Neutrophil (primary cell): ENCODE results near the gene LEAP2.

ENCODE experiments used
- H3K27ac ChIP-seq: fragments of 200-600 bp; sonication (generic); 2 replicates; pipeline ENCODE4 v1.5.1; 2016; ENCODE audit warnings: mild to moderate bottlenecking, moderate library complexity
- H3K27me3 ChIP-seq: fragments of 200-600 bp; sonication (generic); 2 replicates; pipeline ENCODE4 v1.6.0; 2016; ENCODE audit warnings: mild to moderate bottlenecking
- H3K36me3 ChIP-seq: fragments of 200-600 bp; sonication (generic); 2 replicates; pipeline ENCODE4 v1.5.1; 2017
- H3K4me1 ChIP-seq, 2 experiments: fragments of 200-600 bp in 1 of 2; sonication (generic) in 1 of 2; 1 replicate in 1 of 2; 2 replicates in 1 of 2; pipeline versions ENCODE4 v1.5.1 to v1.6.1; 2013 to 2016; ENCODE audit warnings: low read depth in 1 of 2, low read length in 1 of 2, mild to moderate bottlenecking in 1 of 2, moderate library complexity in 1 of 2; ENCODE audit not compliant: control insufficient read depth in 1 of 2, insufficient read depth in 1 of 2
- H3K4me3 ChIP-seq, 2 experiments: fragments of 200-600 bp in 1 of 2; sonication (generic) in 1 of 2; 1 replicate in 1 of 2; 2 replicates in 1 of 2; pipeline ENCODE4 v1.5.1; 2013 to 2016; ENCODE audit warnings: low read depth in 1 of 2, low read length in 1 of 2, mild to moderate bottlenecking in 1 of 2, moderate library complexity in 1 of 2
- H3K9me3 ChIP-seq: fragments of 200-600 bp; sonication (generic); 2 replicates; pipeline ENCODE4 v1.5.1; 2016
- CTCF ChIP-seq: fragments of 200-600 bp; sonication (generic); IDR thresholded peaks from 2 replicates; pipeline ENCODE4 v1.5.1; 2016; ENCODE audit warnings: antibody characterized with exemption

LEAP2 gene, protein sequence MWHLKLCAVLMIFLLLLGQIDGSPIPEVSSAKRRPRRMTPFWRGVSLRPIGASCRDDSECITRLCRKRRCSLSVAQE

DNA sequence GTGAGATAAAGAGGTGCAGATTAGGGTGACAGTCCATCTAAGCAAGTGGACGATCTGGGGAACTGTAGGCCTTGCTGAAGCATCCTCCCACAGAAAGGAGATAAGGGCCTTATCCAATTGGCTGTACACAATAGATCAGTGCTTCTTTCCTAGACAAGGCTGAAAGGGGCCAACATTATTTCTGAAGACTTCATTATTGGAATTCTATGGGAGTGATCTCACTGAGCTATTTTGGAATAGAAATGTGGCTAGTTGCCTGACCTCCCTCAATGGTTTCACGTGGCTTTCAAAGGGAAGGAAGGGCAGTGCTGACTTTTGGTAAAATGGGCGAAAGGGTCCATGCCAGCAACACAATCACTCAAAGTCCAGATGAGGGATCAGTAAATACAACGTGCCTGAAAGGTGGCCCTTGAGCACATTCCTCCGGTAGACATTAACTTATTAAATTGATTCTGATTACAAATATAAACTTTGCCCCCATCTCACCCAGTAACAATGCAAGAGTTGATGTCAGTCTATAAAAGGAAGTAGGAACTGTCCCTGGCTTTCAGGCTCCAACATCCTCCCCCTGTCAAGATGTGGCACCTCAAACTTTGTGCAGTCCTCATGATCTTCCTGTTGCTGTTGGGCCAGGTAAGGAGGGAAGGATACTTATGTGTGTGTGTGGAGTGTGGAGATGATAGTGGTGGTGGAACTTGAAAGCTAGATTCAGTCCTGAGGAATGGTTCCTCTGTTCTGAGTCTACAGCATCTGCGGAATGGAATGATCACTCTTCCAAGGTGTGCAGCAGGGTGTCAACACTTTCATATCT, at the start of gene LEAP2:
Gene LEAP2 (plus strand): TSS at position 550 of the 811 bp plus-strand sequence. CDS start 27 bp downstream, at position 577.
- no peaks in the 10 kb centered on the region for H3K27me3 ChIP-seq
- peaks cover 44% of the 10 kb centered on the region for H3K36me3 ChIP-seq
- no peak within 1 kb of the TSS for H3K27ac ChIP-seq
- TF ChIP-seq CTCF: no peak
- no peak within 1 kb of the TSS for H3K4me3 ChIP-seq
- H3K4me1 ChIP-seq: no peaks in the 10 kb centered on the region
- H3K9me3 ChIP-seq: no peaks in the 10 kb centered on the region

DNA sequence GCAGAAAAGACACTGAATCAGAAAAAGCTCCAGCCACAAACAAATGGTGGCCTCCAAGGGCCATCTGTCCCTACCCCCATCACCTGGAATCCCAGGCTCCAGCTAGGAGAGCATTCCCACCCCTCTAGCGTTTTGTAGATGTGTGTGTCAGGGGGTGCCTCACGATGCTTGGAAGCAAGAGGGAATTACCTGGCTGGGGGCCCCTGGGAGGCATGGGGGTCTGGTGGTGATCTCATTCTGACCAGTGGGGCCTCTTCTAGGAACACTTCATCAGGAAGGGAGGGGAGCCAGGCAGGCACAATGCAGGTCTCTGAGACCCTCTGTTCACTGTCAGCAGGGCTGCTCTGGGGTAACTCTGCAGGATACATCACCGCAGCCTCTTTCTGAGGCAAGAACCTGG, 49.0 kb upstream of the LEAP2 start:
- Histone ChIP-seq H3K9me3 (no peaks in the 10 kb centered on the region), H3K36me3 (no peaks in the 10 kb centered on the region), H3K27ac (no peak overlapping the region), H3K27me3 (peaks cover 100% of the 10 kb centered on the region), H3K4me1 (peaks cover 0 to 10% of the 10 kb centered on the region in 2 experiments), H3K4me3 (no peak overlapping the region)
- no peak for TF ChIP-seq CTCF

DNA sequence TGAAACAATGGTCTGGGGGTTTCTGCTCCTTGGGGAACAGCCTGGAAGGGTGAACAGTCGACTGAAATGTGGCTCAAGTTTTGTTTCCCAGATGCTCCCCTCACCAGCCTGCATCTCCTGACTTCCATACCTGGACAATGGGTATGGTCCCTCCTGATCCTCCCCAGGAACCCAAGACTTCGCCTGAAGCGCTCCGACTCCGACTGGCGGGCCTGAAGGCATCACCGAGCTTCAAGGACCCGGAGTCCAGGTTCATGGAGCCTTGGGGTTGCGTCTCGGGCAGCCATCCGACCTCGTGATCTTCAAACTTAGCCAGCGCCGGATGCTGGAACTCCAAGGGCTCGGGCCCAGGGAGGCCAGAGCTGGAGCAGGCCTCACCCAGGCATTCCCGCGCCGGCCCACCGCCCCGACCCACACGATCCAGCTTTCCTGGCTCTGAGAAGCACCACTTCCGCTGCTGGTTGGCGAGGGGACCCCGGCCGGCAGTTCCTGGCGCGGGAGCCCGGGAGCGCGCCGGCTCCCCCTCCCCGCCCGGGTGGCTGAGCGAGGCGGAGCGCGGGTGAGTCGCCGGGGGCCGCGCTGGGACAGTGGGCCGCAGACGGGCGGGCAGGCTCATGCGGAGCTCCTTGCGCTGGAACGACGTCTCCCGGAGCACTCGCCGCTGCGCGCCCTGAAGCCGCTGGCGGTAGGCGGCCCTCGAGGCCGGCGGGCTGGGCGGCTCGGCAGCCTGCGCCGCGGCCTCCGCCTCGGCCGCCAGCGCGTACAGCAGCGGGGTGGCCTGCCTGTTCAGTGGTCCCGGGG, 48.2 kb upstream of the LEAP2 start:
- peaks cover 100% of the 10 kb centered on the region for H3K27me3 ChIP-seq
- no peak overlapping the region for H3K4me3 ChIP-seq
- no peak overlapping the region for H3K27ac ChIP-seq
- H3K9me3 ChIP-seq: no peaks in the 10 kb centered on the region
- no peaks in the 10 kb centered on the region for H3K36me3 ChIP-seq
- TF ChIP-seq CTCF: no peak
- H3K4me1 ChIP-seq: peaks cover 0 to 16% of the 10 kb centered on the region in 2 experiments

DNA sequence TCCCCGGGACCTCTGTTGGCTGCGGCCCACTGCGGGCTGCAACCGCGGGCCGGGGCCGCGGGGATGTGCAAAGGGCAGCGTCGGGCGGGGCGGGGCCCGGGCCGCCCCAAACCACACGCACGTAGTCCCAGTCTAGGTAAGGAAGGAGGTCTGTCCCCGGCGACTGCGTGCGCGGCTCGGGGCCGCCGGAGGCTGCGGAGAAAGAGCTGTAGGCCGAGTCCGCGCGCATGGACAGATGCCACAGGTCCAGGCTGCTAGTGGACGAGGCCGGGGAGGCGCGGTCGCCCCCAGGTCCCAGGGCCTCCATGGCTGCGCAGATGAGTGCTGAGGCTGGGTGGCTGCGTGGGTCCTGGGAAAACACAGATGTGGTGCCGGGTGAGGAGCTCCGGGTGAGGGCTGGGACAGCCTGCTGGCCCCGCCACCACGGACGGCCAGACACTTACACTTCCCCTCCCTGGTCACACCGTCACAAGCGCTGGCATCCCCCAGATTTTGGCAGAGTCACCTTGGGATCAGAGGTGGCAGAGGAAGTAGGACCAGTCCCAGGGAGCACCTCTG, 47.6 kb upstream of the LEAP2 start:
- Histone ChIP-seq H3K4me3 (no peak overlapping the region), H3K36me3 (no peaks in the 10 kb centered on the region), H3K27ac (no peak overlapping the region), H3K27me3 (peaks cover 100% of the 10 kb centered on the region), H3K9me3 (no peaks in the 10 kb centered on the region), H3K4me1 (peaks cover 2 to 21% of the 10 kb centered on the region in 2 experiments)
- no peak for TF ChIP-seq CTCF

DNA sequence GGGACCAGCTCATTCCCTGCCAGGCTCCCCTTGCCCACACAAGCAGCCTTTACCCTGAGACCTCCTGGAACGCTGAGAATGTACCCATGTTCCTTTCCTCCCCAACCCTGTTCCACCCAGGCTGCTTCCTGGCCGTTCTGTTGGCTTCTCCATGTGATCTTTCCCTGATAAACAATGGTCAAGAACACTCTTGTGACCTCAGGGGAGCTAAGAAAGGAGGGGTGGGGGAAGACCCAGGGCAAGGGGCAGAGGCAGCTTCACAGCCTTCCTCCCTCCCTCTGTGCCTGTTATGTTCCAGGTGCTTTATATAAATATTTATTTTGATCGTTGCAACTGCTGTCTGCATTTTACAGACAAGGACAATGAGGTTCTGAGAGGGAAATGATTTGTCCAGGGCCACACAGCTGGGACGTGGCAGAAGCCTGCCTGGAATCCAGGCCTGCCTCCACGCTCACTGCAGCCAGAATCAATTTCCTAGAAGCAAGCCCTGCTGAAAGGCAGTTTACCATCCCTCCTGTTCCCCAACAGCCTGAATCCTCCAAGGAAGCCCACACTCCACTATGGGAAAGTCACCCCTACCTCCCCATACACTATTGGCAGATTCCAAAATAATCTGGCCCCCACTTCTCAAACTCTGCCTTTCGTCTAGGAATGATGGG, 46.9 kb upstream of the LEAP2 start:
- Histone ChIP-seq H3K4me1 (peaks cover 2 to 21% of the 10 kb centered on the region in 2 experiments), H3K36me3 (no peaks in the 10 kb centered on the region), H3K27me3 (peaks cover 100% of the 10 kb centered on the region), H3K27ac (no peak overlapping the region), H3K9me3 (no peaks in the 10 kb centered on the region), H3K4me3 (no peak overlapping the region)
- no peak for TF ChIP-seq CTCF
